ENCODE measurements around the gene RAB39A.
A peak's percentile ranks its signal among the peaks of the same experiment; 100 is the strongest.

Gene RAB39A

DNA sequence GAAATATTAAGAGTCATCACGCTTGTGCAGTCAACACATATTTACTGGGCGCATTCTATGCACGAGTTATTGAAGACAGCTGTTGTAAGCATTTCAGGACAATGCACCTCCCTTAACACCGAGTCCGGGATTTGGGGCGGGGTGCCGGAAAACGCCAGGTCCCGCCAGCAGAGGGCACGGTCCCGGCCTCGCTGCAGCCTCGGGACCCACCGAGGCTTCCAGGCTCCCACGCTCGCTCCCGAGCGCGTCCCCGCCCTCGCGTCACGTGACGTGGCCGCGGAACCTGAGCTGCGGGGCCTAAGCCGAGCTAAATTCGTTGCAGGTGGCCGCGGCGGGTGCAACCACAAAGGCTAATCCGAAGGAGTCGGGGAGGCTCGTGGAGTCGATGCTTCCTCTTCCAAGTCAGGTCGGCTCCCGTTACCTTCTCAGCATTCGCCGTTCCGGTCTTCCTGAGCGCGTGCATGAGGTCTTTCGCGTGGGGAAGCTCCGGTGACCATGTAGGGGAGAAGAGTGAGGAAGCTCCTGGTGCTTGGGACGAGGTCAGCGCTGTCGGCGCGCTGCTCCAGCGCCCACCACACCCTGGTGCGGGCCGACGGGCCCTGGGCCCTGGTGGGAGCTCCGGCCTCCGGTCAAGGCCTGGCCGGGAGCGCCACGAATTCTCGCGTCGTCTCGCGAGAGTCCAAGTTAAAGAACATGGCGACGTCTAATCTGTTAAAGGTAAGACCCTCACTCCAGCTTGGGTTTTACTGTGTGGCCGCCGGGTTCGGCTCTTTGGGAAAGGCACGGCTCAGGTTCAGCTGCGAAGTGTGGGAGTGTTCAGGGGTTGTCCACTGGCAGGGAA lies 80.6 kb downstream of the RAB39A start, which contains the start of gene CUL5:
Gene CUL5, plus strand, starts transcription at position 243 of the 841 bp plus-strand sequence. Its CDS starts 451 bp downstream, at position 694.
- Histone ChIP-seq H3K4me3 (ENCODE audit: low read depth in 1 of 2, low read length in 2 of 2) (peak within 1 kb of the TSS; percentile 87 to 90), H3K4me2 (ENCODE audit: insufficient read depth, low read length) (peak within 1 kb of the TSS; percentile 70), H2AFZ (ENCODE audit: low read depth, low read length) (peak within 1 kb of the TSS; percentile 88), H3K27me3 (ENCODE audit: insufficient read depth, low read length, poor library complexity) (no peaks in the 10 kb centered on the region), H3K9me3 (ENCODE audit: insufficient read depth, low read length, severe bottlenecking) (no peaks in the 10 kb centered on the region), H3K79me2 (ENCODE audit: insufficient read depth, low read length) (peaks cover 51% of the 10 kb centered on the region), H4K20me1 (ENCODE audit: insufficient read depth, low read length) (peaks cover 17% of the 10 kb centered on the region; the same call in 1 of the 2 replicates), H3K9ac (ENCODE audit: low read depth, low read length) (peak within 1 kb of the TSS; percentile 84), H3K36me3 (ENCODE audit: insufficient read depth, low read length) (peaks cover 13% of the 10 kb centered on the region; the same call in 1 of the 2 replicates), H3K4me1 (ENCODE audit: insufficient read depth, low read length) (peaks cover 43% of the 10 kb centered on the region), H3K27ac (ENCODE audit: low read length) (peak within 1 kb of the TSS; percentile 92)
- TF ChIP-seq, protein P1, sequence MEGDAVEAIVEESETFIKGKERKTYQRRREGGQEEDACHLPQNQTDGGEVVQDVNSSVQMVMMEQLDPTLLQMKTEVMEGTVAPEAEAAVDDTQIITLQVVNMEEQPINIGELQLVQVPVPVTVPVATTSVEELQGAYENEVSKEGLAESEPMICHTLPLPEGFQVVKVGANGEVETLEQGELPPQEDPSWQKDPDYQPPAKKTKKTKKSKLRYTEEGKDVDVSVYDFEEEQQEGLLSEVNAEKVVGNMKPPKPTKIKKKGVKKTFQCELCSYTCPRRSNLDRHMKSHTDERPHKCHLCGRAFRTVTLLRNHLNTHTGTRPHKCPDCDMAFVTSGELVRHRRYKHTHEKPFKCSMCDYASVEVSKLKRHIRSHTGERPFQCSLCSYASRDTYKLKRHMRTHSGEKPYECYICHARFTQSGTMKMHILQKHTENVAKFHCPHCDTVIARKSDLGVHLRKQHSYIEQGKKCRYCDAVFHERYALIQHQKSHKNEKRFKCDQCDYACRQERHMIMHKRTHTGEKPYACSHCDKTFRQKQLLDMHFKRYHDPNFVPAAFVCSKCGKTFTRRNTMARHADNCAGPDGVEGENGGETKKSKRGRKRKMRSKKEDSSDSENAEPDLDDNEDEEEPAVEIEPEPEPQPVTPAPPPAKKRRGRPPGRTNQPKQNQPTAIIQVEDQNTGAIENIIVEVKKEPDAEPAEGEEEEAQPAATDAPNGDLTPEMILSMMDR (IDR thresholded peaks at IDR 0.05; ENCODE audit: borderline replicate concordance, extremely low read depth, low read length, poor library complexity, severe bottlenecking) = peak; percentile 86
- TF ChIP-seq EZH2 (IDR thresholded peaks at IDR 0.05; ENCODE audit: borderline replicate concordance, low read depth, low read length, severe bottlenecking) = no peak
- peak; percentile 91 for ATAC-seq (ENCODE audit: insufficient read depth, low read depth)
- DNase-seq = peak; percentile 91

DNA sequence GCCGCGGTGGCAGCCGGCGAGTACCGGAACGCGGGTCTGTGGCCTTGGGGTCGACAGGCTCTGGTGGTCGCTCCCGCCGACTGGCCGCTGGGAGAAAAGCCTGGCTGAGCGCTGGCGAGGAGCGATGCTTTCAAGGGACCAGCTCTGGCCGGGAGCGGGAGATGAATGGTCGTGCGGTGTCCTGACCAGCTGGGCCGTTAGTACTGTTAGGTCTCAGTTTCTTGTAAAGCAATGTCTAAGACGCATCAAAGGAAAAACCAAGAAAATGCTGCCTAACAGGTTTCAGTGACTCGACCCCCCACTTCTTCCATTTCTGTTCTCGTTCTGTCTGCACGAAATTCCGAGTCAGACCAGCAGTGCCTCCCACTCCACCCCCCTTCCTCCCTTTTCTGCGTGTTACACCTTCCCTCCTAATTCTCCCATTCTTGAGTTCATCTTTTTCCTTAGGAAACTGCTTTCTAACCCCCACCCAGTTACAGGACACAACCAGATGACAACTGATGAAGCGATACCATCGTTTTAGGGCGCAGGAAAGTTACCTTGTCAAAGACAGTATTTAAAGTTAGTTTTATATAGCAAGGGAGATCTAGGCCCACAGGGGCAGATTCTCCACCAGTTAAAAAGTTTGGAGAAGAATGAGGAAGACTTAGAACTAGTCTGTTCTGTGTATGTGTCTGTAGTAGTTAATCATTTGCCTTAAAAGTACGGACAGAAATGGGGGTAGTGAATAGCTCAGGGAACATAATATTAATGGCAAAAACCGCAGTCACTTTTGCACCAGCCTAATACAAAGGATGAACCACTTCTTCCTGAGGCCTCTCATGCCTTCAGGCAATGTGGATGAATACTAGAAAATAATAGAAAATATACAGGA lies 81.5 kb downstream of the RAB39A start:
- peaks cover 24% of the 10 kb centered on the region; the same call in 1 of the 2 replicates for H4K20me1 ChIP-seq (ENCODE audit: insufficient read depth, low read length)
- no peaks in the 10 kb centered on the region for H3K9me3 ChIP-seq (ENCODE audit: insufficient read depth, low read length, severe bottlenecking)
- H3K9ac ChIP-seq (ENCODE audit: low read depth, low read length) = peak overlapping the region; percentile 84
- peak overlapping the region; percentile 88 for H2AFZ ChIP-seq (ENCODE audit: low read depth, low read length)
- peak overlapping the region; percentile 92 for H3K27ac ChIP-seq (ENCODE audit: low read length)
- peak overlapping the region; percentile 70 for H3K4me2 ChIP-seq (ENCODE audit: insufficient read depth, low read length)
- ATAC-seq (ENCODE audit: insufficient read depth, low read depth) (no peak), DNase-seq (peak; percentile 10)
- TF ChIP-seq EZH2 (IDR thresholded peaks at IDR 0.05; ENCODE audit: borderline replicate concordance, low read depth, low read length, severe bottlenecking) = no peak
- TF ChIP-seq, protein P1 (IDR thresholded peaks at IDR 0.05; ENCODE audit: borderline replicate concordance, extremely low read depth, low read length, poor library complexity, severe bottlenecking) = no peak
- peaks cover 60% of the 10 kb centered on the region for H3K79me2 ChIP-seq (ENCODE audit: insufficient read depth, low read length)
- peaks cover 43% of the 10 kb centered on the region for H3K4me1 ChIP-seq (ENCODE audit: insufficient read depth, low read length)
- peaks cover 16% of the 10 kb centered on the region; the same call in 1 of the 2 replicates for H3K36me3 ChIP-seq (ENCODE audit: insufficient read depth, low read length)
- H3K27me3 ChIP-seq (ENCODE audit: insufficient read depth, low read length, poor library complexity) = no peaks in the 10 kb centered on the region
- peak overlapping the region; percentile 87 to 90 for H3K4me3 ChIP-seq (ENCODE audit: low read depth in 1 of 2, low read length in 2 of 2)

DNA sequence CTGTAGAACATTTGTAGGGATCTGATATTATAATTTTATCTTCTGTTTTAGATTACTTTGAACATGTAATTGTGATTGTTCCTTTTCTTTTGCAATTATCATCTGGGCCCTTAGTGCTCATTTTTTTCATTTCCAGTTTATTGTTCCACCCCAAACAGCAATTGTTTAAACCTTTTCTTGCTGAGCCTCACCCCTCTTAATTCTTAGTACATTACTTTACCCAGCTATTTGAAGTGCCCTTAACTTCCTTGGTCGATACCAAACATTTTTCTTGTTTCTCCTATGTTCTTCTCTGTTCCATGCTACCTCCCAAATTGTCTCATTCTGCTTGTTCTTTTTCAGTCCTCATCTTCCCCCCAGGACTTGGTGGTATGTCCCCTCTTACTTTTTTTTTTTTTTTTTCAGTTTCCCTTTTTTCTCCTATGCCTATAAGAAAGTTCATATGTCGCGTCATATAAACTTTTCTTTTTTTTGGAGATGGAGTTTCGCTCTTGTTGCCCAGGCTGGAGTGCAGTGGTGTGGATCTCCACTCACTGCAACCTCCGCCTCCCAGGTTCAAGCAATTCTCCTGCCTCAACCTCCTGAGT lies 84.0 kb downstream of the RAB39A start:
- no peak for TF ChIP-seq EZH2 (IDR thresholded peaks at IDR 0.05; ENCODE audit: borderline replicate concordance, low read depth, low read length, severe bottlenecking)
- TF ChIP-seq, protein P1 (IDR thresholded peaks at IDR 0.05; ENCODE audit: borderline replicate concordance, extremely low read depth, low read length, poor library complexity, severe bottlenecking) = no peak
- H3K4me2 ChIP-seq (ENCODE audit: insufficient read depth, low read length) = peak overlapping the region; percentile 70; the same call in 1 of the 2 replicates
- H3K36me3 ChIP-seq (ENCODE audit: insufficient read depth, low read length) = peaks cover 16% of the 10 kb centered on the region; the same call in 1 of the 2 replicates
- H3K9ac ChIP-seq (ENCODE audit: low read depth, low read length) = no peak overlapping the region
- H3K27ac ChIP-seq (ENCODE audit: low read length) = no peak overlapping the region
- peaks cover 85% of the 10 kb centered on the region for H3K79me2 ChIP-seq (ENCODE audit: insufficient read depth, low read length)
- no peaks in the 10 kb centered on the region for H3K9me3 ChIP-seq (ENCODE audit: insufficient read depth, low read length, severe bottlenecking)
- peaks cover 43% of the 10 kb centered on the region for H3K4me1 ChIP-seq (ENCODE audit: insufficient read depth, low read length)
- DNase-seq (no peak), ATAC-seq (ENCODE audit: insufficient read depth, low read depth) (no peak)
- no peaks in the 10 kb centered on the region for H3K27me3 ChIP-seq (ENCODE audit: insufficient read depth, low read length, poor library complexity)
- H4K20me1 ChIP-seq (ENCODE audit: insufficient read depth, low read length) = peaks cover 46% of the 10 kb centered on the region; the same call in 1 of the 2 replicates
- no peak overlapping the region for H2AFZ ChIP-seq (ENCODE audit: low read depth, low read length)
- peak overlapping the region in 1 of 2 experiments; percentile 31; a peak in 1 of 4 replicates for H3K4me3 ChIP-seq (ENCODE audit: low read depth in 1 of 2, low read length in 2 of 2)

Data from DND-41 (cell line).